H1 (cell line): Measurements from ENCODE around the gene MATK. TPM values are rescaled to one million over a fixed set of nuclear protein-coding genes. Genes with fewer than 3 reads are reported as not detected.

ENCODE experiments used
- CTCF ChIA-PET: fragments of 300-600 bp; sonication (Branson Sonifier 250); formaldehyde crosslinking; loops from one replicate; lab custom pipeline; 2021; ENCODE audit not compliant: partially characterized antibody; lab: Charles Lee
- POLR2A ChIA-PET: fragments of 300-600 bp; sonication (Branson Sonifier 250); formaldehyde crosslinking; loops from one replicate; lab custom pipeline; 2021; ENCODE audit warnings: inconsistent platforms; ENCODE audit not compliant: partially characterized antibody; lab: Charles Lee
- DNase-seq, 2 experiments: peaks; one replicate each; pipeline versions ENCODE4 v3.0.0 to v3.0.0-alpha.2; 2010 to 2022; ENCODE audit warnings: low spot score in 2 of 2, low read depth in 1 of 2, mixed read lengths in 1 of 2
- FAIRE-seq: peaks from 2 replicates; lab custom pipeline; 2011; peaks lifted over from hg19 to GRCh38; lab: Jason Lieb, UNC
- H2AFZ ChIP-seq: 2 replicates; pipeline ENCODE4 v1.8.1; 2012; ENCODE audit warnings: low read length, inconsistent platforms
- H2AK5ac ChIP-seq: 2 replicates; pipeline ENCODE4 v1.6.1; 2013; ENCODE audit warnings: low read depth, low read length
- H2BK120ac ChIP-seq: replicated peaks from 2 replicates; pipeline ENCODE3; 2013; ENCODE audit warnings: low read depth, low read length, inconsistent platforms
- H2BK12ac ChIP-seq: 2 replicates; pipeline ENCODE4 v1.6.1; 2013; ENCODE audit warnings: low read depth, low read length
- H2BK15ac ChIP-seq: 2 replicates; pipeline ENCODE4 v1.6.1; 2013; ENCODE audit warnings: low read length
- H2BK20ac ChIP-seq: 2 replicates; pipeline ENCODE4 v1.6.1; 2013; ENCODE audit warnings: low read length
- H2BK5ac ChIP-seq: 2 replicates; pipeline ENCODE4 v1.6.1; 2013; ENCODE audit warnings: low read depth, low read length
- H3K14ac ChIP-seq: 2 replicates; pipeline ENCODE4 v1.6.1; 2013; ENCODE audit warnings: inconsistent platforms; ENCODE audit not compliant: insufficient read length
- H3K18ac ChIP-seq: 2 replicates; pipeline ENCODE4 v1.6.1; 2013; ENCODE audit warnings: low read length; ENCODE audit errors: extremely low read depth
- H3K23ac ChIP-seq: 2 replicates; pipeline ENCODE4 v1.6.1; 2013; ENCODE audit warnings: inconsistent platforms; ENCODE audit not compliant: insufficient read length
- H3K23me2 ChIP-seq: 2 replicates; pipeline ENCODE4 v1.6.1; 2013; ENCODE audit warnings: low read depth, low read length
- H3K27ac ChIP-seq: 2 replicates; pipeline ENCODE4 v1.6.1; 2011; ENCODE audit warnings: low read depth, low read length, inconsistent platforms
- H3K27me3 ChIP-seq, 4 experiments: replicated peaks in 1 of 4; 1 replicate in 1 of 4; 2 replicates in 3 of 4; pipeline versions ENCODE4 v1.6.1 to v1.8.1; 2011 to 2013; ENCODE audit warnings: low read length in 3 of 4, mild to moderate bottlenecking in 3 of 4, inconsistent platforms in 2 of 4, mixed read lengths in 2 of 4, moderate library complexity in 1 of 4; ENCODE audit not compliant: control insufficient read depth in 3 of 4, insufficient read depth in 3 of 4; ENCODE audit errors: extremely low read depth in 1 of 4
- H3K36me3 ChIP-seq, 4 experiments: 2 replicates each; pipeline versions ENCODE4 v1.6.1 to v1.8.1; 2011 to 2013; ENCODE audit warnings: mild to moderate bottlenecking in 4 of 4, low read length in 3 of 4, moderate library complexity in 2 of 4, control low read depth in 1 of 4, inconsistent platforms in 1 of 4; ENCODE audit not compliant: insufficient read depth in 4 of 4, control insufficient read depth in 2 of 4
- H3K4ac ChIP-seq: replicated peaks from 2 replicates; pipeline ENCODE3; 2013; ENCODE audit warnings: low read length, low read depth, mixed read lengths, inconsistent platforms; ENCODE audit not compliant: insufficient read length
- H3K4me1 ChIP-seq, 4 experiments: replicated peaks in 1 of 4; 1 replicate in 1 of 4; 2 replicates in 3 of 4; pipeline versions ENCODE4 v1.6.1 to v1.8.1; 2011 to 2013; ENCODE audit warnings: low read length in 3 of 4, inconsistent platforms in 2 of 4, mixed read lengths in 1 of 4; ENCODE audit not compliant: insufficient read depth in 4 of 4, control insufficient read depth in 3 of 4
- H3K4me2 ChIP-seq, 2 experiments: 2 replicates each; pipeline versions ENCODE4 v1.6.1 to v1.8.1; 2011 to 2013; ENCODE audit warnings: low read depth in 2 of 2, low read length in 2 of 2, control low read depth in 1 of 2, inconsistent platforms in 1 of 2, mild to moderate bottlenecking in 1 of 2; ENCODE audit not compliant: insufficient read depth in 1 of 2
- H3K4me3 ChIP-seq, 4 experiments: fragments of 200-600, 300-600 bp in 1 of 4; sonication (generic), shearing (Covaris generic), sonication (Bioruptor Twin) in 1 of 4; 2 replicates each; pipeline versions ENCODE4 v1.5.1 to v1.8.1; 2011 to 2016; ENCODE audit warnings: low read length in 4 of 4, low read depth in 3 of 4, control low read depth in 2 of 4, inconsistent platforms in 2 of 4, mild to moderate bottlenecking in 2 of 4, mixed read lengths in 1 of 4, moderate library complexity in 1 of 4; ENCODE audit not compliant: insufficient read depth in 2 of 4; ENCODE audit errors: extremely low read depth in 1 of 4
- H3K56ac ChIP-seq: replicated peaks from 2 replicates; pipeline ENCODE3; 2013; ENCODE audit warnings: low read depth, mild to moderate bottlenecking, mixed read lengths, low read length, inconsistent platforms; ENCODE audit not compliant: insufficient read length
- H3K79me1 ChIP-seq: 2 replicates; pipeline ENCODE4 v1.6.1; 2013; ENCODE audit warnings: low read depth, low read length, control low read depth
- H3K79me2 ChIP-seq, 2 experiments: 2 replicates each; pipeline versions ENCODE4 v1.6.1 to v1.8.1; 2012 to 2013; ENCODE audit warnings: low read length in 2 of 2, mild to moderate bottlenecking in 2 of 2, inconsistent platforms in 1 of 2; ENCODE audit not compliant: insufficient read depth in 2 of 2, control insufficient read depth in 1 of 2
- H3K9ac ChIP-seq, 4 experiments: replicated peaks in 1 of 4; 1 replicate in 1 of 4; 2 replicates in 3 of 4; pipeline versions ENCODE4 v1.6.1 to v1.8.1; 2011 to 2013; ENCODE audit warnings: low read depth in 3 of 4, low read length in 3 of 4, control low read depth in 2 of 4, mild to moderate bottlenecking in 2 of 4, moderate library complexity in 2 of 4, inconsistent platforms in 1 of 4; ENCODE audit errors: extremely low read depth in 1 of 4
- H3K9me3 ChIP-seq, 2 experiments: 2 replicates each; pipeline versions ENCODE4 v1.6.1 to v1.8.1; 2012 to 2013; ENCODE audit warnings: mild to moderate bottlenecking in 2 of 2, moderate library complexity in 2 of 2, control low read depth in 1 of 2, inconsistent platforms in 1 of 2, low read depth in 1 of 2, low read length in 1 of 2, mixed read lengths in 1 of 2; ENCODE audit not compliant: insufficient read depth in 2 of 2
- H4K20me1 ChIP-seq, 2 experiments: replicated peaks in 1 of 2; 2 replicates each; pipeline versions ENCODE3 to v1.8.1; 2011 to 2013; ENCODE audit warnings: inconsistent platforms in 2 of 2, low read length in 2 of 2, mild to moderate bottlenecking in 1 of 2; ENCODE audit not compliant: insufficient read depth in 2 of 2, control insufficient read depth in 1 of 2
- H4K5ac ChIP-seq: 2 replicates; pipeline ENCODE4 v1.6.1; 2013; ENCODE audit warnings: low read length, low read depth, mixed read lengths, inconsistent platforms; ENCODE audit not compliant: insufficient read length
- H4K8ac ChIP-seq: 2 replicates; pipeline ENCODE4 v1.8.0; 2013; ENCODE audit warnings: mild to moderate bottlenecking, moderate library complexity, low read length, inconsistent platforms; ENCODE audit not compliant: insufficient read depth; ENCODE audit errors: extremely low read depth
- H4K91ac ChIP-seq: replicated peaks from 2 replicates; pipeline ENCODE3; 2013; ENCODE audit warnings: low read length, mixed read lengths, inconsistent platforms; ENCODE audit not compliant: insufficient read length
- ASH2L ChIP-seq: fragments of 200-600, 300-600 bp; sonication (generic); IDR thresholded peaks from one replicate; pipeline ENCODE4 v1.7.1; 2017; ENCODE audit warnings: low read length
- CBX5 ChIP-seq: fragments of 300-800, 300-1000 bp; sonication (generic); IDR thresholded peaks from 2 replicates; pipeline ENCODE4 v1.7.1; 2016; ENCODE audit warnings: antibody characterized with exemption, low read length, low read depth
- HDAC6 ChIP-seq: IDR thresholded peaks from one replicate; pipeline ENCODE4 v1.7.1; 2012; ENCODE audit warnings: low read depth, mild to moderate bottlenecking, inconsistent platforms, low read length, moderate library complexity
- KDM1A ChIP-seq: fragments of 200-600, 300-600 bp; sonication (generic); IDR thresholded peaks from 2 replicates; pipeline ENCODE4 v1.7.1; 2016; ENCODE audit warnings: mild to moderate bottlenecking, low read length, borderline replicate concordance
- NANOG ChIP-seq: IDR thresholded peaks from 2 replicates; pipeline ENCODE4 v1.6.1; 2011; ENCODE audit warnings: low read length, low read depth, mild to moderate bottlenecking, inconsistent platforms; ENCODE audit not compliant: insufficient read depth, poor library complexity, severe bottlenecking
- NRF1 ChIP-seq: IDR thresholded peaks from 2 replicates; pipeline ENCODE4 v1.6.1; 2011; ENCODE audit warnings: mild to moderate bottlenecking, low read depth, low read length, improper control_type of control experiment
- POLR2AphosphoS5 ChIP-seq: IDR thresholded peaks from 2 replicates; pipeline ENCODE4 v1.6.1; 2011; ENCODE audit warnings: low read depth, low read length
- RAD21 ChIP-seq, 2 experiments: IDR thresholded peaks in 1 of 2; conservative IDR thresholded peaks in 1 of 2; 2 replicates each; pipeline ENCODE4 v1.6.1; 2011; ENCODE audit warnings: low read depth in 2 of 2, low read length in 2 of 2, improper control_type of control experiment in 1 of 2, inconsistent platforms in 1 of 2, mild to moderate bottlenecking in 1 of 2, moderate library complexity in 1 of 2
- YY1 ChIP-seq: IDR thresholded peaks from 2 replicates; pipeline ENCODE4 v1.6.1; 2011; ENCODE audit warnings: low read depth, mild to moderate bottlenecking, low read length
- WGBS, 2 experiments: shearing (Covaris generic) in 1 of 2; methylation state at CpG; one replicate each; pipeline versions ENCODE4 v1.1.6 to v1.1.7; 2013 to 2015; ENCODE audit warnings: low lambda C conversion rate in 2 of 2, mixed read lengths in 2 of 2, inconsistent platforms in 1 of 2, low coverage in 1 of 2, missing lambda C conversion rate in 1 of 2; ENCODE audit not compliant: insufficient replicate concordance in 2 of 2, insufficient coverage in 1 of 2, insufficient read length in 1 of 2; ENCODE audit errors: extremely low coverage in 1 of 2, missing lambda C conversion rate in 1 of 2; 5-methylcytosine and 5-hydroxymethylcytosine counted together
- polyA plus RNA-seq, 7 experiments: library from polyadenylated mRNA; depleted of rRNA in 3 of 7; stranded (reverse) in 5 of 7; unstranded in 2 of 7; fragments of >200 nt in 5 of 7; fragments of 200-250 nt in 2 of 7; gene quantifications; 1 replicate in 5 of 7; 2 replicates in 1 of 7; 4 replicates in 1 of 7; pipeline versions ENCODE4 v1.2.1 to v1.2.3, GENCODE V29; 2011 to 2013; ENCODE audit warnings: missing spikeins in 2 of 7, mixed read lengths in 2 of 7
- total RNA-seq: library from RNA; stranded (reverse); fragmentation: NEBNext Ultra II Directional; extraction: Animal tissue kit (Norgen Biotek cat#: 25700); gene quantifications from 2 replicates; pipeline ENCODE4 v1.2.1, GENCODE V29; 2021

The MATK gene
- total and polyA plus RNA-seq, 2 of the 8 experiments (the other 6 are each of a cell fraction or from before 2014, with no cell fraction given), result 20.5 to 21.4 TPM

DNA sequence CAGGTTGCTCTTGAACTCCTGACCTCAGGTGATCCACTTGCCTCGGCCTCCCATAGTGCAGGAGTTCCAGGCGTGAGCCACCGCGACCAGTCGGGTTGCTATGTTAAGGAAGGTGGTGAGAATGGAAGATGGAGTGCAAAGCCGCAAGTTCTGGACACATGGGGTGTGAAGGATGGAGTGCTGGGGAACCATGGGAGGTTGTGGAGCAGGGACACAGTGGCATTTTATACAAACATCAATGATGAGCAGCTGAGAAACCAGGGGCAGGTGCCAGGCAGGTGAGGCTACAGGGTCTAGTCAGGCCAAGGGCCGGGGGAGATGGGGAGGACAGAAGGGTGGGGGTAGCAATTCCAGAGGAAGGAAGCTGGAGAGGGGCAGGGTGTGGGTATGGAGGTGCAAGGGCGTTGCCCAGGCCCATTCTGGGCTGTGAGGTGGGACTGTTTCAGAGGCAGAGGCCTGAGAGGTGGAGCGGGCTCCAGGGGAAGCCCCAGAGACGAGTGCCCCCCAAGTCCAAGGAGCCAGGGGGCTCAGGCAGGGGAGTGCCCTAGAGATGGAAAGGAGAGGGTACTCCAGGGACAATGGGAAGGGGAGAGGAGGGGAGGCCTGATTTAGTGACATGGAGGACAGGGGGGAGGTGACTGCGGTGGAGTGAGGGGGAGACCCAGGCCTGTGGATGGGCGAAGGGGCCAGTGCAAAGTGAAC lies 12.2 kb downstream of the MATK start:
- Histone ChIP-seq H4K8ac (peak overlapping the region; percentile 51; the same call in 1 of the 2 replicates), H2BK20ac (no peak overlapping the region), H3K79me2 (no peaks in the 10 kb centered on the region), H4K91ac (no peak overlapping the region), H3K56ac (no peak overlapping the region), H3K4me3 (no peak overlapping the region), H3K23ac (no peak overlapping the region), H2BK12ac (no peak overlapping the region), H3K9ac (no peak overlapping the region; a peak in 1 of 7 replicates), H3K18ac (no peak overlapping the region), H3K4me2 (no peak overlapping the region), H2BK120ac (no peak overlapping the region), H4K20me1 (peaks cover 0 to 3% of the 10 kb centered on the region in 2 experiments), H3K23me2 (peaks cover 6% of the 10 kb centered on the region; the same call in 1 of the 2 replicates), H2BK5ac (no peak overlapping the region), H3K9me3 (no peaks in the 10 kb centered on the region), H3K4ac (no peak overlapping the region), H3K27me3 (no peaks in the 10 kb centered on the region), H3K36me3 (no peaks in the 10 kb centered on the region), H2BK15ac (no peak overlapping the region), H2AK5ac (no peak overlapping the region), H3K4me1 (peaks cover 0 to 7% (median 2%) of the 10 kb centered on the region in 4 experiments; a peak in 2 of 7 replicates), H3K79me1 (no peaks in the 10 kb centered on the region), H2AFZ (no peak overlapping the region), H3K14ac (no peak overlapping the region), H3K27ac (no peak overlapping the region), H4K5ac (no peak overlapping the region)
- DNase-seq, result no peak
- no peak for FAIRE-seq
- no peak for TF ChIP-seq CBX5
- TF ChIP-seq POLR2AphosphoS5, result no peak
- TF ChIP-seq ASH2L, result no peak
- TF ChIP-seq KDM1A, result no peak
- no peak for TF ChIP-seq RAD21 (IDR thresholded peaks at IDR 0.05 in 1 of 2, conservative IDR thresholded peaks at IDR 0.05 in 1 of 2; ENCODE audit: low read depth in 2 of 2, low read length in 2 of 2)
- TF ChIP-seq HDAC6, result no peak
- no peak for TF ChIP-seq YY1
- no peak for TF ChIP-seq NANOG
- no peak for TF ChIP-seq NRF1
- 88% methylated on average over 11 of the region's 12 CpGs; no CpG with 5 or more reads in 1 of the 2 experiments for WGBS, 2 experiments
- POLR2A ChIA-PET, result interaction anchor here (1.0 to 3.8 kb wide), 7 partner anchors 10 to 212 kb away, joined by 3 to 23 read pairs (median 5); partner anchors contain the start of genes EEF2, MATK and MRPL54
- CTCF ChIA-PET, result interaction anchor here (1.5 to 1.8 kb wide), 2 partner anchors 10 to 56 kb away, joined by 4 to 10 read pairs; no protein-coding TSS in a partner anchor
